H1 (cell line): ENCODE data around the gene JOSD1. TPM values are rescaled to one million over a fixed set of nuclear protein-coding genes. Genes with fewer than 3 reads are reported as not detected.

Experiments used
- CTCF ChIA-PET: fragments of 300-600 bp; sonication (Branson Sonifier 250); formaldehyde crosslinking; loops from one replicate; lab custom pipeline; 2021; ENCODE audit not compliant: partially characterized antibody; lab: Charles Lee
- POLR2A ChIA-PET: fragments of 300-600 bp; sonication (Branson Sonifier 250); formaldehyde crosslinking; loops from one replicate; lab custom pipeline; 2021; ENCODE audit warnings: inconsistent platforms; ENCODE audit not compliant: partially characterized antibody; lab: Charles Lee
- DNase-seq, 2 experiments: peaks; one replicate each; pipeline versions ENCODE4 v3.0.0 to v3.0.0-alpha.2; 2010 to 2022; ENCODE audit warnings: low spot score in 2 of 2, low read depth in 1 of 2, mixed read lengths in 1 of 2
- FAIRE-seq: peaks from 2 replicates; lab custom pipeline; 2011; peaks lifted over from hg19 to GRCh38; lab: Jason Lieb, UNC
- H2AFZ ChIP-seq: 2 replicates; pipeline ENCODE4 v1.8.1; 2012; ENCODE audit warnings: low read length, inconsistent platforms
- H2AK5ac ChIP-seq: 2 replicates; pipeline ENCODE4 v1.6.1; 2013; ENCODE audit warnings: low read depth, low read length
- H2BK120ac ChIP-seq: replicated peaks from 2 replicates; pipeline ENCODE3; 2013; ENCODE audit warnings: low read depth, low read length, inconsistent platforms
- H2BK12ac ChIP-seq: 2 replicates; pipeline ENCODE4 v1.6.1; 2013; ENCODE audit warnings: low read depth, low read length
- H2BK15ac ChIP-seq: 2 replicates; pipeline ENCODE4 v1.6.1; 2013; ENCODE audit warnings: low read length
- H2BK20ac ChIP-seq: 2 replicates; pipeline ENCODE4 v1.6.1; 2013; ENCODE audit warnings: low read length
- H2BK5ac ChIP-seq: 2 replicates; pipeline ENCODE4 v1.6.1; 2013; ENCODE audit warnings: low read depth, low read length
- H3K14ac ChIP-seq: 2 replicates; pipeline ENCODE4 v1.6.1; 2013; ENCODE audit warnings: inconsistent platforms; ENCODE audit not compliant: insufficient read length
- H3K18ac ChIP-seq: 2 replicates; pipeline ENCODE4 v1.6.1; 2013; ENCODE audit warnings: low read length; ENCODE audit errors: extremely low read depth
- H3K23ac ChIP-seq: 2 replicates; pipeline ENCODE4 v1.6.1; 2013; ENCODE audit warnings: inconsistent platforms; ENCODE audit not compliant: insufficient read length
- H3K23me2 ChIP-seq: 2 replicates; pipeline ENCODE4 v1.6.1; 2013; ENCODE audit warnings: low read depth, low read length
- H3K27ac ChIP-seq: 2 replicates; pipeline ENCODE4 v1.6.1; 2011; ENCODE audit warnings: low read depth, low read length, inconsistent platforms
- H3K27me3 ChIP-seq, 4 experiments: replicated peaks in 1 of 4; 1 replicate in 1 of 4; 2 replicates in 3 of 4; pipeline versions ENCODE4 v1.6.1 to v1.8.1; 2011 to 2013; ENCODE audit warnings: low read length in 3 of 4, mild to moderate bottlenecking in 3 of 4, inconsistent platforms in 2 of 4, mixed read lengths in 2 of 4, moderate library complexity in 1 of 4; ENCODE audit not compliant: control insufficient read depth in 3 of 4, insufficient read depth in 3 of 4; ENCODE audit errors: extremely low read depth in 1 of 4
- H3K36me3 ChIP-seq, 4 experiments: 2 replicates each; pipeline versions ENCODE4 v1.6.1 to v1.8.1; 2011 to 2013; ENCODE audit warnings: mild to moderate bottlenecking in 4 of 4, low read length in 3 of 4, moderate library complexity in 2 of 4, control low read depth in 1 of 4, inconsistent platforms in 1 of 4; ENCODE audit not compliant: insufficient read depth in 4 of 4, control insufficient read depth in 2 of 4
- H3K4ac ChIP-seq: replicated peaks from 2 replicates; pipeline ENCODE3; 2013; ENCODE audit warnings: low read length, low read depth, mixed read lengths, inconsistent platforms; ENCODE audit not compliant: insufficient read length
- H3K4me1 ChIP-seq, 4 experiments: replicated peaks in 1 of 4; 1 replicate in 1 of 4; 2 replicates in 3 of 4; pipeline versions ENCODE4 v1.6.1 to v1.8.1; 2011 to 2013; ENCODE audit warnings: low read length in 3 of 4, inconsistent platforms in 2 of 4, mixed read lengths in 1 of 4; ENCODE audit not compliant: insufficient read depth in 4 of 4, control insufficient read depth in 3 of 4
- H3K4me2 ChIP-seq, 2 experiments: 2 replicates each; pipeline versions ENCODE4 v1.6.1 to v1.8.1; 2011 to 2013; ENCODE audit warnings: low read depth in 2 of 2, low read length in 2 of 2, control low read depth in 1 of 2, inconsistent platforms in 1 of 2, mild to moderate bottlenecking in 1 of 2; ENCODE audit not compliant: insufficient read depth in 1 of 2
- H3K4me3 ChIP-seq, 4 experiments: fragments of 200-600, 300-600 bp in 1 of 4; sonication (generic), shearing (Covaris generic), sonication (Bioruptor Twin) in 1 of 4; 2 replicates each; pipeline versions ENCODE4 v1.5.1 to v1.8.1; 2011 to 2016; ENCODE audit warnings: low read length in 4 of 4, low read depth in 3 of 4, control low read depth in 2 of 4, inconsistent platforms in 2 of 4, mild to moderate bottlenecking in 2 of 4, mixed read lengths in 1 of 4, moderate library complexity in 1 of 4; ENCODE audit not compliant: insufficient read depth in 2 of 4; ENCODE audit errors: extremely low read depth in 1 of 4
- H3K56ac ChIP-seq: replicated peaks from 2 replicates; pipeline ENCODE3; 2013; ENCODE audit warnings: low read depth, mild to moderate bottlenecking, mixed read lengths, low read length, inconsistent platforms; ENCODE audit not compliant: insufficient read length
- H3K79me1 ChIP-seq: 2 replicates; pipeline ENCODE4 v1.6.1; 2013; ENCODE audit warnings: low read depth, low read length, control low read depth
- H3K79me2 ChIP-seq, 2 experiments: 2 replicates each; pipeline versions ENCODE4 v1.6.1 to v1.8.1; 2012 to 2013; ENCODE audit warnings: low read length in 2 of 2, mild to moderate bottlenecking in 2 of 2, inconsistent platforms in 1 of 2; ENCODE audit not compliant: insufficient read depth in 2 of 2, control insufficient read depth in 1 of 2
- H3K9ac ChIP-seq, 4 experiments: replicated peaks in 1 of 4; 1 replicate in 1 of 4; 2 replicates in 3 of 4; pipeline versions ENCODE4 v1.6.1 to v1.8.1; 2011 to 2013; ENCODE audit warnings: low read depth in 3 of 4, low read length in 3 of 4, control low read depth in 2 of 4, mild to moderate bottlenecking in 2 of 4, moderate library complexity in 2 of 4, inconsistent platforms in 1 of 4; ENCODE audit errors: extremely low read depth in 1 of 4
- H3K9me3 ChIP-seq, 2 experiments: 2 replicates each; pipeline versions ENCODE4 v1.6.1 to v1.8.1; 2012 to 2013; ENCODE audit warnings: mild to moderate bottlenecking in 2 of 2, moderate library complexity in 2 of 2, control low read depth in 1 of 2, inconsistent platforms in 1 of 2, low read depth in 1 of 2, low read length in 1 of 2, mixed read lengths in 1 of 2; ENCODE audit not compliant: insufficient read depth in 2 of 2
- H4K20me1 ChIP-seq, 2 experiments: replicated peaks in 1 of 2; 2 replicates each; pipeline versions ENCODE3 to v1.8.1; 2011 to 2013; ENCODE audit warnings: inconsistent platforms in 2 of 2, low read length in 2 of 2, mild to moderate bottlenecking in 1 of 2; ENCODE audit not compliant: insufficient read depth in 2 of 2, control insufficient read depth in 1 of 2
- H4K5ac ChIP-seq: 2 replicates; pipeline ENCODE4 v1.6.1; 2013; ENCODE audit warnings: low read length, low read depth, mixed read lengths, inconsistent platforms; ENCODE audit not compliant: insufficient read length
- H4K8ac ChIP-seq: 2 replicates; pipeline ENCODE4 v1.8.0; 2013; ENCODE audit warnings: mild to moderate bottlenecking, moderate library complexity, low read length, inconsistent platforms; ENCODE audit not compliant: insufficient read depth; ENCODE audit errors: extremely low read depth
- H4K91ac ChIP-seq: replicated peaks from 2 replicates; pipeline ENCODE3; 2013; ENCODE audit warnings: low read length, mixed read lengths, inconsistent platforms; ENCODE audit not compliant: insufficient read length
- BCL11A ChIP-seq, 2 experiments: IDR thresholded peaks; one replicate each; pipeline ENCODE4 v1.6.1; 2011; ENCODE audit warnings: low read depth in 2 of 2, low read length in 2 of 2, mild to moderate bottlenecking in 2 of 2
- CBX8 ChIP-seq: fragments of 300-800, 300-1000 bp; sonication (generic); IDR thresholded peaks from 2 replicates; pipeline ENCODE4 v1.7.1; 2016; ENCODE audit warnings: low read depth, low read length, borderline replicate concordance
- EZH2 ChIP-seq: fragments of 200-600 bp; sonication (generic); IDR thresholded peaks from 2 replicates; pipeline ENCODE4 v1.7.1; 2012; ENCODE audit warnings: low read depth, mild to moderate bottlenecking, moderate library complexity, low read length, inconsistent platforms; ENCODE audit not compliant: severe bottlenecking
- HDAC6 ChIP-seq: IDR thresholded peaks from one replicate; pipeline ENCODE4 v1.7.1; 2012; ENCODE audit warnings: low read depth, mild to moderate bottlenecking, inconsistent platforms, low read length, moderate library complexity
- NANOG ChIP-seq: IDR thresholded peaks from 2 replicates; pipeline ENCODE4 v1.6.1; 2011; ENCODE audit warnings: low read length, low read depth, mild to moderate bottlenecking, inconsistent platforms; ENCODE audit not compliant: insufficient read depth, poor library complexity, severe bottlenecking
- POLR2A ChIP-seq, 2 experiments: IDR thresholded peaks; 1 replicate in 1 of 2; 2 replicates in 1 of 2; pipeline ENCODE4 v1.6.1; 2011; ENCODE audit warnings: low read depth in 2 of 2, low read length in 2 of 2, mild to moderate bottlenecking in 2 of 2; ENCODE audit errors: control extremely low read depth in 1 of 2
- POLR2AphosphoS5 ChIP-seq: IDR thresholded peaks from 2 replicates; pipeline ENCODE4 v1.6.1; 2011; ENCODE audit warnings: low read depth, low read length
- POU5F1 ChIP-seq: IDR thresholded peaks from 2 replicates; pipeline ENCODE4 v1.6.1; 2011; ENCODE audit warnings: low read depth, mild to moderate bottlenecking, low read length, moderate library complexity
- SIN3A ChIP-seq, 2 experiments: IDR thresholded peaks in 1 of 2; conservative IDR thresholded peaks in 1 of 2; 2 replicates each; pipeline ENCODE4 v1.6.1; 2011 to 2012; ENCODE audit warnings: low read length in 2 of 2, improper control_type of control experiment in 1 of 2, low read depth in 1 of 2, mild to moderate bottlenecking in 1 of 2
- SUZ12 ChIP-seq: fragments of 200-600 bp; sonication (generic); IDR thresholded peaks from 2 replicates; pipeline ENCODE4 v1.6.1; 2012; ENCODE audit warnings: mild to moderate bottlenecking, inconsistent platforms, low read length, moderate library complexity, mixed read lengths
- TCF12 ChIP-seq: IDR thresholded peaks from 2 replicates; pipeline ENCODE4 v1.6.1; 2011; ENCODE audit warnings: low read depth, mild to moderate bottlenecking, low read length
- USF2 ChIP-seq: IDR thresholded peaks from 2 replicates; pipeline ENCODE4 v1.6.1; 2011; ENCODE audit warnings: low read length, improper control_type of control experiment
- WGBS, 2 experiments: shearing (Covaris generic) in 1 of 2; methylation state at CpG; one replicate each; pipeline versions ENCODE4 v1.1.6 to v1.1.7; 2013 to 2015; ENCODE audit warnings: low lambda C conversion rate in 2 of 2, mixed read lengths in 2 of 2, inconsistent platforms in 1 of 2, low coverage in 1 of 2, missing lambda C conversion rate in 1 of 2; ENCODE audit not compliant: insufficient replicate concordance in 2 of 2, insufficient coverage in 1 of 2, insufficient read length in 1 of 2; ENCODE audit errors: extremely low coverage in 1 of 2, missing lambda C conversion rate in 1 of 2; 5-methylcytosine and 5-hydroxymethylcytosine counted together
- polyA plus RNA-seq, 7 experiments: library from polyadenylated mRNA; depleted of rRNA in 3 of 7; stranded (reverse) in 5 of 7; unstranded in 2 of 7; fragments of >200 nt in 5 of 7; fragments of 200-250 nt in 2 of 7; gene quantifications; 1 replicate in 5 of 7; 2 replicates in 1 of 7; 4 replicates in 1 of 7; pipeline versions ENCODE4 v1.2.1 to v1.2.3, GENCODE V29; 2011 to 2013; ENCODE audit warnings: missing spikeins in 2 of 7, mixed read lengths in 2 of 7
- total RNA-seq: library from RNA; stranded (reverse); fragmentation: NEBNext Ultra II Directional; extraction: Animal tissue kit (Norgen Biotek cat#: 25700); gene quantifications from 2 replicates; pipeline ENCODE4 v1.2.1, GENCODE V29; 2021

JOSD1 gene
- total and polyA plus RNA-seq, 2 of the 8 experiments (the other 6 are each of a cell fraction or from before 2014, with no cell fraction given), result 18.4 to 20.2 TPM

GRCh38 chr22:38719196-38719595 lies 18.5 kb upstream of the JOSD1 start:
- Histone ChIP-seq H3K36me3 (peaks cover 5 to 65% (median 36%) of the 10 kb centered on the region in 4 experiments; a peak in 6 of 8 replicates), H4K5ac (no peak overlapping the region), H3K14ac (no peak overlapping the region), H2BK120ac (no peak overlapping the region), H3K79me2 (peaks cover 0 to 18% of the 10 kb centered on the region in 2 experiments; a peak in 3 of 4 replicates), H3K79me1 (peaks cover 10% of the 10 kb centered on the region), H3K4ac (no peak overlapping the region), H2AK5ac (no peak overlapping the region), H4K20me1 (peaks cover 5 to 18% of the 10 kb centered on the region in 2 experiments), H3K23me2 (no peaks in the 10 kb centered on the region), H3K9me3 (no peaks in the 10 kb centered on the region), H3K27me3 (no peaks in the 10 kb centered on the region), H2AFZ (no peak overlapping the region), H3K4me3 (no peak overlapping the region), H2BK20ac (no peak overlapping the region), H3K56ac (no peak overlapping the region), H3K23ac (no peak overlapping the region), H2BK5ac (no peak overlapping the region), H2BK12ac (no peak overlapping the region), H3K4me2 (no peak overlapping the region), H4K8ac (no peak overlapping the region), H4K91ac (no peak overlapping the region), H3K9ac (no peak overlapping the region), H2BK15ac (no peak overlapping the region), H3K4me1 (no peaks in the 10 kb centered on the region; a peak in 2 of 7 replicates), H3K18ac (no peak overlapping the region), H3K27ac (no peak overlapping the region)
- TF ChIP-seq SUZ12 (no peak), POLR2AphosphoS5 (no peak), USF2 (no peak), POU5F1 (no peak), BCL11A (IDR thresholded peaks at IDR 0.05; ENCODE audit: low read depth in 2 of 2, low read length in 2 of 2) (no peak), HDAC6 (no peak), NANOG (no peak), CBX8 (no peak), EZH2 (no peak), POLR2A (IDR thresholded peaks at IDR 0.05; ENCODE audit: control extremely low read depth in 1 of 2, low read depth in 2 of 2, low read length in 2 of 2) (no peak), SIN3A (conservative IDR thresholded peaks at IDR 0.05 in 1 of 2, IDR thresholded peaks at IDR 0.05 in 1 of 2; ENCODE audit: low read depth in 1 of 2, low read length in 2 of 2) (no peak), TCF12 (no peak)
- POLR2A ChIA-PET, result interaction anchor here (5.1 kb wide), 1 partner anchor 13 kb away, joined by 39 read pairs; the partner anchor contains the start of gene GTPBP1
- no peak for FAIRE-seq
- no peak for DNase-seq
- 83% methylated on average over 6 of the region's 6 CpGs; no CpG with 5 or more reads in 1 of the 2 experiments for WGBS, 2 experiments
- CTCF ChIA-PET, result interaction anchor here (0.7 to 10.8 kb wide), 5 partner anchors 9 to 240 kb away, joined by 3 to 116 read pairs (median 3); no protein-coding TSS in a partner anchor
